Spleen (tissue), 11 donors: ENCODE data around the gene ARL6IP6. TPM values are rescaled to one million over a fixed set of nuclear protein-coding genes. Genes with fewer than 3 reads are reported as not detected.
A peak's percentile ranks its signal among the peaks of the same experiment; 100 is the strongest.

Source experiments
- DNase-seq: peaks from one replicate; pipeline ENCODE4 v3.0.0-alpha.2; 2020
- H3K27ac ChIP-seq, 8 donors: fragments of 200-600 bp; sonication (generic) in 7 of 8; 1 replicate in 4 of 8; 2 replicates in 4 of 8; pipeline versions ENCODE4 v1.5.0 to v1.8.0; 2016 to 2021; ENCODE audit warnings: inconsistent platforms in 4 of 8, mild to moderate bottlenecking in 4 of 8, moderate library complexity in 1 of 8
- H3K27me3 ChIP-seq, 7 donors: fragments of 200-600 bp; sonication (generic) in 6 of 7; replicated peaks in 1 of 7; 1 replicate in 4 of 7; 2 replicates in 3 of 7; pipeline versions ENCODE4 v1.5.0 to v1.8.0; 2016 to 2021; ENCODE audit warnings: inconsistent platforms in 3 of 7, mild to moderate bottlenecking in 1 of 7
- H3K36me3 ChIP-seq, 6 donors: fragments of 200-600 bp; sonication (generic) in 5 of 6; 1 replicate in 4 of 6; 2 replicates in 2 of 6; pipeline versions ENCODE4 v1.5.0 to v1.8.0; 2016 to 2021; ENCODE audit warnings: inconsistent platforms in 2 of 6
- H3K4me1 ChIP-seq, 6 donors: fragments of 200-600 bp; sonication (generic) in 5 of 6; 1 replicate in 3 of 6; 2 replicates in 3 of 6; pipeline versions ENCODE4 v1.5.0 to v1.8.0; 2016 to 2021; ENCODE audit warnings: inconsistent platforms in 3 of 6
- H3K4me3 ChIP-seq, 8 donors: fragments of 200-600 bp; sonication (generic) in 7 of 8; 1 replicate in 4 of 8; 2 replicates in 4 of 8; pipeline versions ENCODE4 v1.5.0 to v1.8.0; 2016 to 2021; ENCODE audit warnings: inconsistent platforms in 4 of 8, mild to moderate bottlenecking in 4 of 8, moderate library complexity in 2 of 8
- H3K9me3 ChIP-seq, 8 donors: fragments of 200-600 bp; sonication (generic) in 7 of 8; 1 replicate in 4 of 8; 2 replicates in 4 of 8; pipeline versions ENCODE4 v1.5.0 to v1.8.0; 2016 to 2021; ENCODE audit warnings: inconsistent platforms in 4 of 8
- CTCF ChIP-seq, 11 experiments: fragments of 200-600 bp in 7 of 11; fragments of 450-650 bp in 4 of 11; sonication (generic) in 4 of 11; IDR thresholded peaks in 8 of 11; conservative IDR thresholded peaks in 3 of 11; 1 replicate in 7 of 11; 2 replicates in 4 of 11; pipeline versions ENCODE4 v1.4.0 to v1.8.0; 2016 to 2021; ENCODE audit warnings: antibody characterized with exemption in 11 of 11, inconsistent platforms in 4 of 11, mild to moderate bottlenecking in 1 of 11
- POLR2A ChIP-seq, 3 donors: fragments of 450-650 bp; IDR thresholded peaks; one replicate each; pipeline ENCODE4 v1.5.1; 2017; ENCODE audit warnings: antibody characterized with exemption in 3 of 3, mild to moderate bottlenecking in 1 of 3
- POLR2AphosphoS5 ChIP-seq, 3 donors: sonication (generic); formaldehyde crosslinking; IDR thresholded peaks; one replicate each; pipeline ENCODE4 v1.5.1; 2017; ENCODE audit warnings: antibody characterized with exemption in 3 of 3
- WGBS, 5 donors: extraction: QIAGEN DNeasy Blood & Tissue Kit in 3 of 5; methylation state at CpG; one replicate each; pipeline versions ENCODE4 v1.1.5 to v1.1.7; 2013 to 2018; 5-methylcytosine and 5-hydroxymethylcytosine counted together
- intact Hi-C: fragments of 100-400 bp; cut with DNase I; formaldehyde crosslinking; loops from one replicate; pipeline ENCODE4 v1.15.0; 2023; ENCODE audit warnings: low total_unique reads
- polyA plus RNA-seq, 3 donors: library from polyadenylated mRNA; stranded (reverse); fragments of 200-250 nt; gene quantifications; one replicate each; pipeline ENCODE4 v1.2.1, GENCODE V29; 2013
- total RNA-seq, 7 donors: library from RNA; depleted of rRNA in 3 of 7; stranded (reverse); fragments of >200 nt in 3 of 7; fragmentation: NEBNext Ultra II Directional in 4 of 7; extraction: Animal tissue kit (Norgen Biotek cat#: 25700) in 4 of 7; gene quantifications; one replicate each; pipeline versions ENCODE4 v1.1.0 to v1.2.1, GENCODE V29; 2016 to 2021
- donor health status: healthy with polysubstance abuse.
- donor health status: DM: no; HTN: no; CAD: no; lungs with moderate emphysema.
- donor health status: DM: no; HTN: no; CAD: no.
- donor health status: Bipolar disorder and iron deficiency.
- donor health status: healthy.
- donor health status: DM: no; HTN: no; CAD: no.
- donor health status: DM: yes; HTN: yes; CAD: no.

The ARL6IP6 gene
- total and polyA plus RNA-seq, 10 donors = 12.1 to 21.5 (median 16.7) TPM

GRCh38 chr2:152715854-152716428 lies 2.5 kb upstream of the ARL6IP6 start:
- Histone ChIP-seq H3K36me3 (peaks cover 2 to 50% (median 28%) of the 10 kb centered on the region in 6 donors), H3K27me3 (no peaks in the 10 kb centered on the region), H3K4me3 (peak overlapping the region; percentile 78 to 98 (median 93)), H3K9me3 (no peaks in the 10 kb centered on the region), H3K27ac (peak overlapping the region in 2 of 8 donors; percentile 99 to 100), H3K4me1 (peaks cover 32 to 83% (median 58%) of the 10 kb centered on the region in 6 donors)
- WGBS, 5 donors = 28 to 46% (median 42%) methylated on average over 8 of the region's 8 CpGs
- DNase-seq = no peak
- TF ChIP-seq POLR2A (IDR thresholded peaks at IDR 0.05) (no peak), POLR2AphosphoS5 (IDR thresholded peaks at IDR 0.05) (no peak), CTCF (IDR thresholded peaks at IDR 0.05 in 8 of 11, conservative IDR thresholded peaks at IDR 0.05 in 3 of 11) (peak in 2 of 11 experiments; percentile 12 to 20)
- intact Hi-C loops = no loop called here

GRCh38 chr2:152716805-152717227 lies 1.6 kb upstream of the ARL6IP6 start:
- peak overlapping the region; percentile 97 to 100 (median 99) for H3K27ac ChIP-seq
- intact Hi-C loops = no loop called here
- peaks cover 2 to 49% (median 20%) of the 10 kb centered on the region in 6 donors for H3K36me3 ChIP-seq
- TF ChIP-seq POLR2AphosphoS5 (IDR thresholded peaks at IDR 0.05) (no peak), CTCF (IDR thresholded peaks at IDR 0.05 in 8 of 11, conservative IDR thresholded peaks at IDR 0.05 in 3 of 11) (no peak), POLR2A (IDR thresholded peaks at IDR 0.05) (no peak)
- DNase-seq = peak; percentile 84
- H3K9me3 ChIP-seq = no peaks in the 10 kb centered on the region
- no peaks in the 10 kb centered on the region for H3K27me3 ChIP-seq
- H3K4me3 ChIP-seq = peak overlapping the region; percentile 78 to 98 (median 93)
- WGBS, 5 donors = 0% methylated on average over 13 of the region's 13 CpGs
- peaks cover 32 to 84% (median 61%) of the 10 kb centered on the region in 6 donors for H3K4me1 ChIP-seq

- 0 to 1% (median 1%) methylated on average over 46 to 71 of the region's 71 CpGs for WGBS, 5 donors
- Histone ChIP-seq H3K4me1 (peaks cover 32 to 84% (median 64%) of the 10 kb centered on the region in 6 donors), H3K27ac (peak within 1 kb of the TSS; percentile 97 to 100 (median 99)), H3K27me3 (no peaks in the 10 kb centered on the region), H3K9me3 (no peaks in the 10 kb centered on the region), H3K36me3 (peaks cover 2 to 48% (median 15%) of the 10 kb centered on the region in 6 donors), H3K4me3 (peak within 1 kb of the TSS; percentile 78 to 98 (median 93))
- intact Hi-C loops = no loop called here
- TF ChIP-seq POLR2A (IDR thresholded peaks at IDR 0.05) = peak; percentile 18 to 44 (median 21)
- TF ChIP-seq POLR2AphosphoS5 (IDR thresholded peaks at IDR 0.05) = peak; percentile 98 to 99 (median 98)
- TF ChIP-seq CTCF (IDR thresholded peaks at IDR 0.05 in 8 of 11, conservative IDR thresholded peaks at IDR 0.05 in 3 of 11) = peak in 6 of 11 experiments; percentile 3 to 44 (median 23)
- DNase-seq = peak; percentile 99
Measured at GRCh38 chr2:152717228-152718075, 968 bp upstream of the ARL6IP6 start, which contains the start of gene PRPF40A. Gene PRPF40A, minus strand, starts transcription at chr2:152717461. Its CDS starts 22 bp downstream, at chr2:152717439.
